ENCODE measurements around the gene GJC1. TPM values are rescaled to one million over a fixed set of nuclear protein-coding genes. Genes with fewer than 3 reads are reported as not detected.
A peak's percentile ranks its signal among the peaks of the same experiment; 100 is the strongest.

Gene GJC1
- total and polyA plus RNA-seq, 9 of the 15 experiments (the other 6 are each of a cell fraction or from before 2014, with no cell fraction given): 0.04 to 1.4 (median 0.18) TPM; not detected in 1

DNA sequence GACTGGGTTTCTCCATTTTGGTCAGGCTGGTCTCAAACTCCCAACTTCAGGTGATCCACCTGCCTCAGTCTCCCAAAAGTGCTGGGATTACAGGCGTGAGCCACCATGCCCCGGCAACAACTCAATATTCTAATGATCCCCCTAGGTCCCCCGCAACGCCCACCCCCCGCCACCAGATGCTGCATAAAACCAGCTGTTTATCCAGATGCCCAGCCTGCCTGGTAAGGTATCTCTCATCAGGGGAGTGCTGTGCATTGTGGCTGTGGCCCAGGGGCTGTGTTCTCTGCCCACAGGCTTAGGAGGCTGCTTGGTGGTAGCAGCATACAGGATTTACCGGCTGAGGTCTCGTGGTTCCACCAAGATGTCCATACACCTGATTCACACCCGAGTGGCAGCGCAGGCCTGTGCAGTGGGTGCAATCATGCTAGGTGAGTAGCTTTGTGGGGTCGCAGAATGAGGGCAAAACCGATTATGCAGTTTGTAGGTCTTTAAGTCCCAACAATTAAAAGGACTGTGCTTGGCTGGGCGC, 18.9 kb upstream of the GJC1 start:
- ATAC-seq: no peak
- no TSS peak for BruUV-seq (replicated peaks)
- no peak for FAIRE-seq
- TF ChIP-seq MYC (IDR thresholded peaks at IDR 0.05; ENCODE audit: low read depth, low read length) (no peak), MYC (CRISPR knock-in tag; IDR thresholded peaks at IDR 0.05; ENCODE audit: borderline replicate concordance, low read depth) (no peak), POLR2AphosphoS5 (IDR thresholded peaks at IDR 0.05; ENCODE audit: control insufficient read depth, insufficient read depth, low read depth, low read length) (peak; percentile 50; the same call in 1 of the 2 replicates)
- Histone ChIP-seq H3K27ac (ENCODE audit: extremely low read depth, low read depth, low read length) (no peak overlapping the region), H3K4me1 (replicated peaks in 1 of 2; ENCODE audit: control insufficient read depth in 2 of 2, insufficient read depth in 2 of 2, low read length in 2 of 2) (no peaks in the 10 kb centered on the region), H3K9me3 (replicated peaks; ENCODE audit: control insufficient read depth, insufficient read depth, low read depth, low read length) (no peaks in the 10 kb centered on the region), H3K4me2 (ENCODE audit: insufficient read depth, low read length) (no peak overlapping the region), H3K4me3 (no peak overlapping the region), H2AFZ (ENCODE audit: low read depth, low read length) (no peak overlapping the region), H3K36me3 (ENCODE audit: control insufficient read depth, insufficient read depth, low read length) (peaks cover 40% of the 10 kb centered on the region), H3K79me2 (ENCODE audit: control insufficient read depth, insufficient read depth, low read length) (no peaks in the 10 kb centered on the region), H3K27me3 (ENCODE audit: control insufficient read depth in 2 of 2, insufficient read depth in 2 of 2, low read length in 2 of 2) (no peaks in the 10 kb centered on the region), H4K20me1 (replicated peaks; ENCODE audit: control insufficient read depth, insufficient read depth, low read length) (no peaks in the 10 kb centered on the region; the same call in 1 of the 2 replicates), H3K9me1 (ENCODE audit: control insufficient read depth, insufficient read depth, low read length) (no peaks in the 10 kb centered on the region), H3K9ac (ENCODE audit: insufficient read depth in 1 of 2, low read depth in 2 of 2, low read length in 2 of 2) (no peak overlapping the region)
- 79% methylated on average over 11 of the region's 12 CpGs for WGBS (ENCODE audit: insufficient coverage, low coverage, missing lambda C conversion rate)
- POLR2A ChIA-PET: no interaction called here
- in situ Hi-C loops (cut with MboI) (no loop called here), intact Hi-C loops (cut with micrococcal nuclease) (no loop called here)
- no peak for DNase-seq (ENCODE audit: extremely low read depth in 1 of 4, low spot score in 3 of 4)
- CTCF ChIA-PET (ENCODE audit: low intra/inter-chr PET ratio): interaction anchor here (0.7 kb wide), 1 partner anchor 16 kb away, joined by 3 read pairs; no protein-coding TSS in a partner anchor

DNA sequence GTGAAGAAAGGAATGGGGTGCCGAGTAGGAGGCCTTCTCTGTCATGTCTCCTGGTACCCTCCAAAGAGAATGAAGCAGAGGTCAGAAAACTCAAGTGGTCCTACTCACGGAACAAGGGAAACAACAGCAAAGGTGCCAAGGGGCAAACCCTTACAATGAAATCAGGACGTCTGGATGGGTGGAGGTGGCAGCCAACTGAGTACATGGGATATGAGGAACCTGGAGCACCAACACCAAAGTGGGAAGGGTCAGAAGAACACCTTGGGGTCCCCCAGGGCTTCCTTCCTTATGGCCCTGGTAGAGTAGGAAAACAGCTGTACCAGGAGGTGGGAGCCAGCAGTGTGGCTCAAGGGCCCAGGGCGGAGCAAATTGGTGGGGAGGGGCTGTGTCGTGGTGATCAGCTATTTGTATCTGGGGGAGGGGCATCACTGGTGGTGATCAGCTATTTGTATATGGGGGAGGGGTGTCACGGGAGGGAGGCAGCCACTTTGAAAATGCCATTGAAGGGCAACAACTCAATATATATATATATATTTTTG, 18.2 kb upstream of the GJC1 start:
- CTCF ChIA-PET (ENCODE audit: low intra/inter-chr PET ratio): no interaction called here
- intact Hi-C loops (cut with micrococcal nuclease): no loop called here
- ATAC-seq (no peak; the same call in 2 of the 3 replicates), DNase-seq (ENCODE audit: extremely low read depth in 1 of 4, low spot score in 3 of 4) (no peak), FAIRE-seq (no peak)
- Histone ChIP-seq H3K4me2 (ENCODE audit: insufficient read depth, low read length) (no peak overlapping the region), H3K4me1 (replicated peaks in 1 of 2; ENCODE audit: control insufficient read depth in 2 of 2, insufficient read depth in 2 of 2, low read length in 2 of 2) (no peaks in the 10 kb centered on the region), H2AFZ (ENCODE audit: low read depth, low read length) (no peak overlapping the region), H3K36me3 (ENCODE audit: control insufficient read depth, insufficient read depth, low read length) (peaks cover 33% of the 10 kb centered on the region), H3K4me3 (no peak overlapping the region), H3K27me3 (ENCODE audit: control insufficient read depth in 2 of 2, insufficient read depth in 2 of 2, low read length in 2 of 2) (no peaks in the 10 kb centered on the region), H3K27ac (ENCODE audit: extremely low read depth, low read depth, low read length) (no peak overlapping the region), H3K79me2 (ENCODE audit: control insufficient read depth, insufficient read depth, low read length) (no peaks in the 10 kb centered on the region), H3K9ac (ENCODE audit: insufficient read depth in 1 of 2, low read depth in 2 of 2, low read length in 2 of 2) (no peak overlapping the region), H3K9me3 (replicated peaks; ENCODE audit: control insufficient read depth, insufficient read depth, low read depth, low read length) (no peaks in the 10 kb centered on the region), H4K20me1 (replicated peaks; ENCODE audit: control insufficient read depth, insufficient read depth, low read length) (no peaks in the 10 kb centered on the region; the same call in 1 of the 2 replicates), H3K9me1 (ENCODE audit: control insufficient read depth, insufficient read depth, low read length) (no peaks in the 10 kb centered on the region)
- BruUV-seq (replicated peaks): no TSS peak
- TF ChIP-seq POLR2AphosphoS5 (IDR thresholded peaks at IDR 0.05; ENCODE audit: control insufficient read depth, insufficient read depth, low read depth, low read length) (peak; percentile 12; the same call in 1 of the 2 replicates), POLR2A (conservative IDR thresholded peaks at IDR 0.05) (peak; percentile 56), RHOXF2B (CRISPR knock-in tag; conservative IDR thresholded peaks at IDR 0.05) (no peak), POLR2B (IDR thresholded peaks at IDR 0.05; ENCODE audit: low read depth, partially characterized antibody) (peak; percentile 13)
- TF ChIP-seq, protein P1, sequence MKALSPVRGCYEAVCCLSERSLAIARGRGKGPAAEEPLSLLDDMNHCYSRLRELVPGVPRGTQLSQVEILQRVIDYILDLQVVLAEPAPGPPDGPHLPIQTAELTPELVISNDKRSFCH (CRISPR knock-in tag; IDR thresholded peaks at IDR 0.05): no peak
- TF ChIP-seq, protein P1 (tag; IDR thresholded peaks at IDR 0.05): no peak
- TF ChIP-seq, protein P2, sequence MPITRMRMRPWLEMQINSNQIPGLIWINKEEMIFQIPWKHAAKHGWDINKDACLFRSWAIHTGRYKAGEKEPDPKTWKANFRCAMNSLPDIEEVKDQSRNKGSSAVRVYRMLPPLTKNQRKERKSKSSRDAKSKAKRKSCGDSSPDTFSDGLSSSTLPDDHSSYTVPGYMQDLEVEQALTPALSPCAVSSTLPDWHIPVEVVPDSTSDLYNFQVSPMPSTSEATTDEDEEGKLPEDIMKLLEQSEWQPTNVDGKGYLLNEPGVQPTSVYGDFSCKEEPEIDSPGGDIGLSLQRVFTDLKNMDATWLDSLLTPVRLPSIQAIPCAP (CRISPR knock-in tag; IDR thresholded peaks at IDR 0.05; ENCODE audit: borderline replicate concordance): no peak
- in situ Hi-C loops (cut with MboI): no loop called here
- POLR2A ChIA-PET: interaction anchor here (0.5 to 1.3 kb wide), 3 partner anchors 9 to 60 kb away, joined by 3 to 7 read pairs (median 3); no protein-coding TSS in a partner anchor
- 48% methylated on average over 5 of the region's 6 CpGs for WGBS (ENCODE audit: insufficient coverage, low coverage, missing lambda C conversion rate)
